ENCODE measurements around the gene ICAM2.
"Not testable (repeated sequence)": the region's sequence is repeated elsewhere in the genome, so short reads cannot be mapped to it uniquely, and the experiment has no call there.

DNA sequence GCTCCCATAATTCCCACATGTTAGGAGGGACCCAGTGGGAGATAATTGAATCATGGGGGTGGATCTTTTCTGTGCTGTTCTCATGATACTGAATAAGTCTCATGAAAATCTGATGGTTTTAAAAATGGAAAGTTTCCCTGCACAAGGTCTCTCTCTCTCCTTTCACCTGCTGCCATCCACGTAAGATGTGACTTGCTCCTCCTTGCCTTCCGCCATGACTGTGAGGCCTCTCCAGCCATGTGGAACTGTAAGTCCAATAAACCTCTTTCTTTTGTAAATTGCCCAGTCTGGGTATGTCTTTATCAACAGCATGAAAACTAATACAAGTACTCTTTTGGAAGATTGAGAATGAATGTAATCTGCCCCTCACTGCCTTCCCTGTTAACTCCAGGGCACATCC lies 37.8 kb downstream of the ICAM2 start:
- TF ChIP-seq, protein P1, sequence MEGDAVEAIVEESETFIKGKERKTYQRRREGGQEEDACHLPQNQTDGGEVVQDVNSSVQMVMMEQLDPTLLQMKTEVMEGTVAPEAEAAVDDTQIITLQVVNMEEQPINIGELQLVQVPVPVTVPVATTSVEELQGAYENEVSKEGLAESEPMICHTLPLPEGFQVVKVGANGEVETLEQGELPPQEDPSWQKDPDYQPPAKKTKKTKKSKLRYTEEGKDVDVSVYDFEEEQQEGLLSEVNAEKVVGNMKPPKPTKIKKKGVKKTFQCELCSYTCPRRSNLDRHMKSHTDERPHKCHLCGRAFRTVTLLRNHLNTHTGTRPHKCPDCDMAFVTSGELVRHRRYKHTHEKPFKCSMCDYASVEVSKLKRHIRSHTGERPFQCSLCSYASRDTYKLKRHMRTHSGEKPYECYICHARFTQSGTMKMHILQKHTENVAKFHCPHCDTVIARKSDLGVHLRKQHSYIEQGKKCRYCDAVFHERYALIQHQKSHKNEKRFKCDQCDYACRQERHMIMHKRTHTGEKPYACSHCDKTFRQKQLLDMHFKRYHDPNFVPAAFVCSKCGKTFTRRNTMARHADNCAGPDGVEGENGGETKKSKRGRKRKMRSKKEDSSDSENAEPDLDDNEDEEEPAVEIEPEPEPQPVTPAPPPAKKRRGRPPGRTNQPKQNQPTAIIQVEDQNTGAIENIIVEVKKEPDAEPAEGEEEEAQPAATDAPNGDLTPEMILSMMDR (IDR thresholded peaks at IDR 0.05) = not testable (repeated sequence)
- not testable (repeated sequence) for TF ChIP-seq POLR2AphosphoS5 (IDR thresholded peaks at IDR 0.05); POLR2A (IDR thresholded peaks at IDR 0.05); EP300 (IDR thresholded peaks at IDR 0.05; ENCODE audit: low read depth)
